Neural cell (in vitro differentiated cells): ENCODE data around the gene YJEFN3. TPM values are rescaled to one million over a fixed set of nuclear protein-coding genes. Genes with fewer than 3 reads are reported as not detected.

Experiments
- H2AFZ ChIP-seq: fragments of 200-600, 300-800 bp; sonication (generic), shearing (Covaris generic); 2 replicates; pipeline ENCODE4 v1.6.0; 2014; ENCODE audit warnings: low read depth, mild to moderate bottlenecking, antibody characterized with exemption, low read length, moderate library complexity
- H3F3A ChIP-seq: fragments of 200-600 bp; shearing (Covaris generic); 2 replicates; pipeline ENCODE4 v1.6.1; 2016; ENCODE audit warnings: mild to moderate bottlenecking, moderate library complexity, mixed read lengths, antibody characterized with exemption, low read length; ENCODE audit not compliant: insufficient read depth, poor library complexity, severe bottlenecking
- H3K27ac ChIP-seq: fragments of 200-600, 300-800 bp; sonication (generic), shearing (Covaris generic); 2 replicates; pipeline ENCODE4 v1.5.1; 2014; ENCODE audit warnings: mild to moderate bottlenecking, low read length, moderate library complexity
- H3K27me3 ChIP-seq: fragments of 300-800, 200-600 bp; sonication (generic), shearing (Covaris generic); 2 replicates; pipeline ENCODE4 v1.6.0; 2014; ENCODE audit warnings: mild to moderate bottlenecking, low read depth, low read length, moderate library complexity; ENCODE audit not compliant: insufficient read depth
- H3K36me3 ChIP-seq: fragments of 300-800, 200-600 bp; sonication (generic), shearing (Covaris generic); 2 replicates; pipeline ENCODE4 v1.5.1; 2014; ENCODE audit warnings: mild to moderate bottlenecking, antibody characterized with exemption, low read length, moderate library complexity; ENCODE audit not compliant: insufficient read depth
- H3K4me2 ChIP-seq: fragments of 300-800, 200-600 bp; sonication (generic), shearing (Covaris generic); 2 replicates; pipeline ENCODE4 v1.6.0; 2014; ENCODE audit warnings: mild to moderate bottlenecking, low read length
- H3K4me3 ChIP-seq: fragments of 300-800, 200-600 bp; sonication (generic), shearing (Covaris generic); 2 replicates; pipeline ENCODE4 v1.5.1; 2014; ENCODE audit warnings: mild to moderate bottlenecking, low read length, moderate library complexity
- H3K79me2 ChIP-seq: fragments of 200-600 bp; shearing (Covaris generic); replicated peaks from 2 replicates; pipeline ENCODE4 v1.6.0; 2014; ENCODE audit warnings: mild to moderate bottlenecking, low read length, moderate library complexity; ENCODE audit not compliant: insufficient read depth
- H3K9ac ChIP-seq: fragments of 300-800, 200-600 bp; sonication (generic), shearing (Covaris generic); 2 replicates; pipeline ENCODE4 v1.6.1; 2016; ENCODE audit warnings: mild to moderate bottlenecking, low read length, mixed read lengths
- H3K9me2 ChIP-seq: fragments of 200-600 bp; shearing (Covaris generic); 2 replicates; pipeline ENCODE4 v1.6.1; 2016; ENCODE audit warnings: mild to moderate bottlenecking, low read length, mixed read lengths; ENCODE audit not compliant: insufficient read depth
- H3K9me3 ChIP-seq: fragments of 200-600, 300-800 bp; sonication (generic), shearing (Covaris generic); 2 replicates; pipeline ENCODE4 v1.6.1; 2016; ENCODE audit warnings: mild to moderate bottlenecking, mixed run types, low read length, moderate library complexity, mixed read lengths
- H4K20me1 ChIP-seq: fragments of 200-600 bp; shearing (Covaris generic); 2 replicates; pipeline ENCODE4 v1.6.1; 2016; ENCODE audit warnings: mild to moderate bottlenecking, mixed run types; ENCODE audit not compliant: insufficient read depth
- CTCF ChIP-seq: fragments of 450-650 bp; IDR thresholded peaks from 2 replicates; pipeline ENCODE4 v1.5.1; 2014; ENCODE audit warnings: antibody characterized with exemption, mild to moderate bottlenecking, moderate library complexity; ENCODE audit not compliant: poor library complexity, severe bottlenecking
- EP300 ChIP-seq: fragments of 450-650 bp; conservative IDR thresholded peaks from 2 replicates; pipeline ENCODE4 v1.6.1; 2014; ENCODE audit warnings: antibody characterized with exemption, mild to moderate bottlenecking, moderate library complexity; ENCODE audit not compliant: poor library complexity, severe bottlenecking
- EZH2 ChIP-seq: fragments of 200-600, 300-800 bp; shearing (Covaris generic), sonication (generic); IDR thresholded peaks from 2 replicates; pipeline ENCODE4 v1.6.1; 2014; ENCODE audit warnings: antibody characterized with exemption, low read length, borderline replicate concordance, mild to moderate bottlenecking; ENCODE audit not compliant: insufficient read depth, poor library complexity, severe bottlenecking
- MXI1 ChIP-seq: fragments of 450-650 bp; conservative IDR thresholded peaks from 2 replicates; pipeline ENCODE4 v1.6.1; 2014; ENCODE audit warnings: antibody characterized with exemption, mild to moderate bottlenecking; ENCODE audit not compliant: poor library complexity, severe bottlenecking
- POLR2AphosphoS5 ChIP-seq: IDR thresholded peaks from 2 replicates; pipeline ENCODE4 v1.6.1; 2012
- RAD21 ChIP-seq: fragments of 450-650 bp; conservative IDR thresholded peaks from 2 replicates; pipeline ENCODE4 v1.6.1; 2014; ENCODE audit warnings: antibody characterized with exemption, mild to moderate bottlenecking, moderate library complexity
- REST ChIP-seq: IDR thresholded peaks from 2 replicates; pipeline ENCODE4 v1.6.1; 2012; ENCODE audit warnings: borderline replicate concordance
- SMC3 ChIP-seq: fragments of 450-650 bp; conservative IDR thresholded peaks from 2 replicates; pipeline ENCODE4 v1.6.1; 2014; ENCODE audit warnings: antibody characterized with exemption, mild to moderate bottlenecking, moderate library complexity; ENCODE audit not compliant: poor library complexity
- TAF1 ChIP-seq: IDR thresholded peaks from 2 replicates; pipeline ENCODE4 v1.6.1; 2012; ENCODE audit warnings: low read depth
- polyA plus RNA-seq: library from polyadenylated mRNA; depleted of rRNA; stranded (reverse); fragments of >200 nt; gene quantifications from 2 replicates; pipeline ENCODE4 v1.2.3, GENCODE V29; 2014

YJEFN3 gene
- polyA plus RNA-seq, 1 donor from 2014 or later, result 26.9 TPM

GRCh38 chr19:19517235-19517619, 11.5 kb upstream of the YJEFN3 start:
- Histone ChIP-seq H3K36me3 (no peaks in the 10 kb centered on the region), H3K9me3 (no peaks in the 10 kb centered on the region), H3K4me3 (peak overlapping the region; percentile 86), H4K20me1 (no peaks in the 10 kb centered on the region), H3K9me2 (no peaks in the 10 kb centered on the region), H3K9ac (no peak overlapping the region), H3F3A (no peaks in the 10 kb centered on the region), H3K27ac (no peak overlapping the region), H3K27me3 (no peaks in the 10 kb centered on the region), H3K79me2 (peaks cover 34% of the 10 kb centered on the region), H2AFZ (no peak overlapping the region), H3K4me2 (peak overlapping the region; percentile 30)
- TF ChIP-seq SMC3 (no peak), POLR2AphosphoS5 (no peak), TAF1 (no peak)

GRCh38 chr19:19520989-19521388, 7.7 kb upstream of the YJEFN3 start:
- no peaks in the 10 kb centered on the region for H3K9me3 ChIP-seq
- H4K20me1 ChIP-seq, result no peaks in the 10 kb centered on the region
- no peaks in the 10 kb centered on the region for H3K36me3 ChIP-seq
- H3K27ac ChIP-seq, result no peak overlapping the region
- H3K79me2 ChIP-seq, result peaks cover 34% of the 10 kb centered on the region
- H3K4me3 ChIP-seq, result no peak overlapping the region
- H3K4me2 ChIP-seq, result no peak overlapping the region
- H2AFZ ChIP-seq, result no peak overlapping the region
- H3K27me3 ChIP-seq, result no peaks in the 10 kb centered on the region
- no peak overlapping the region for H3K9ac ChIP-seq
- TF ChIP-seq SMC3 (no peak), MXI1 (no peak), EP300 (no peak), CTCF (no peak), EZH2 (no peak), TAF1 (no peak), POLR2AphosphoS5 (no peak), RAD21 (no peak), REST (no peak)
- H3F3A ChIP-seq, result no peaks in the 10 kb centered on the region
- no peaks in the 10 kb centered on the region for H3K9me2 ChIP-seq

- Histone ChIP-seq H3K9me2 (no peaks in the 10 kb centered on the region), H3K9me3 (no peaks in the 10 kb centered on the region), H3K36me3 (no peaks in the 10 kb centered on the region), H3K79me2 (peaks cover 13% of the 10 kb centered on the region), H3K4me3 (no peak overlapping the region), H2AFZ (no peak overlapping the region), H3K4me2 (no peak overlapping the region), H3K27me3 (no peaks in the 10 kb centered on the region), H3K9ac (no peak overlapping the region), H3K27ac (no peak overlapping the region), H4K20me1 (no peaks in the 10 kb centered on the region), H3F3A (no peaks in the 10 kb centered on the region)
- no peak for TF ChIP-seq CTCF
- no peak for TF ChIP-seq MXI1
- TF ChIP-seq EZH2, result no peak
- no peak for TF ChIP-seq POLR2AphosphoS5
- no peak for TF ChIP-seq REST
- TF ChIP-seq EP300, result no peak
- TF ChIP-seq SMC3, result no peak
- no peak for TF ChIP-seq TAF1
- no peak for TF ChIP-seq RAD21
Observed at GRCh38 chr19:19523177-19523576, 5.5 kb upstream of the YJEFN3 start.
